GM06990 (cell line): Measurements from ENCODE around the gene ADGRA1.

ENCODE experiments used
- DNase-seq: peaks from one replicate; pipeline ENCODE4 v3.0.0-alpha.2; 2011; ENCODE audit not compliant: insufficient read length; ENCODE audit errors: extremely low read depth
- H3K27me3 ChIP-seq: replicated peaks from 2 replicates; pipeline ENCODE4 v1.6.0; 2011; ENCODE audit warnings: low read length; ENCODE audit not compliant: control insufficient read depth, insufficient read depth
- H3K36me3 ChIP-seq: 2 replicates; pipeline ENCODE4 v1.5.1; 2011; ENCODE audit warnings: low read length; ENCODE audit not compliant: control insufficient read depth, insufficient read depth
- H3K4me3 ChIP-seq: replicated peaks from 2 replicates; pipeline ENCODE4 v1.5.1; 2011; ENCODE audit warnings: low read depth, mild to moderate bottlenecking, control low read depth, low read length
- CTCF ChIP-seq: IDR thresholded peaks from 2 replicates; pipeline ENCODE4 v1.5.1; 2011; ENCODE audit warnings: low read length, control low read depth, mild to moderate bottlenecking, inconsistent platforms; ENCODE audit not compliant: insufficient read depth, poor library complexity, severe bottlenecking

Gene ADGRA1

GRCh38 chr10:133100186-133100585, 12.5 kb downstream of the ADGRA1 start:
- no peak for DNase-seq
- H3K4me3 ChIP-seq, result no peak overlapping the region
- no peaks in the 10 kb centered on the region for H3K27me3 ChIP-seq
- TF ChIP-seq CTCF, result no peak
- no peaks in the 10 kb centered on the region for H3K36me3 ChIP-seq

- no peak overlapping the region for H3K4me3 ChIP-seq
- DNase-seq, result no peak
- no peak for TF ChIP-seq CTCF
- no peaks in the 10 kb centered on the region for H3K27me3 ChIP-seq
- H3K36me3 ChIP-seq, result no peaks in the 10 kb centered on the region
Observed at GRCh38 chr10:133100706-133101415, 13.1 kb downstream of the ADGRA1 start.

GRCh38 chr10:133101416-133101810, 13.7 kb downstream of the ADGRA1 start:
- no peaks in the 10 kb centered on the region for H3K36me3 ChIP-seq
- no peak overlapping the region for H3K4me3 ChIP-seq
- H3K27me3 ChIP-seq, result no peaks in the 10 kb centered on the region
- TF ChIP-seq CTCF, result no peak
- no peak for DNase-seq

- Histone ChIP-seq H3K27me3 (no peaks in the 10 kb centered on the region), H3K4me3 (no peak overlapping the region), H3K36me3 (no peaks in the 10 kb centered on the region)
- no peak for TF ChIP-seq CTCF
- DNase-seq, result no peak
Observed at GRCh38 chr10:133102415-133103095, 14.8 kb downstream of the ADGRA1 start.

GRCh38 chr10:133103311-133103910, 15.7 kb downstream of the ADGRA1 start:
- Histone ChIP-seq H3K4me3 (no peak overlapping the region), H3K27me3 (no peaks in the 10 kb centered on the region), H3K36me3 (no peaks in the 10 kb centered on the region)
- no peak for TF ChIP-seq CTCF
- DNase-seq, result no peak
